GM21737 (cell line): ENCODE measurements around the gene MATN3.

Experiments
- ATAC-seq: cut with Tn5 transposase; IDR thresholded peaks from one replicate; pipeline ENCODE4 v1.9.1; 2021; ENCODE audit warnings: mild to moderate bottlenecking, moderate library complexity; ENCODE audit not compliant: unreplicated experiment

Gene MATN3

DNA sequence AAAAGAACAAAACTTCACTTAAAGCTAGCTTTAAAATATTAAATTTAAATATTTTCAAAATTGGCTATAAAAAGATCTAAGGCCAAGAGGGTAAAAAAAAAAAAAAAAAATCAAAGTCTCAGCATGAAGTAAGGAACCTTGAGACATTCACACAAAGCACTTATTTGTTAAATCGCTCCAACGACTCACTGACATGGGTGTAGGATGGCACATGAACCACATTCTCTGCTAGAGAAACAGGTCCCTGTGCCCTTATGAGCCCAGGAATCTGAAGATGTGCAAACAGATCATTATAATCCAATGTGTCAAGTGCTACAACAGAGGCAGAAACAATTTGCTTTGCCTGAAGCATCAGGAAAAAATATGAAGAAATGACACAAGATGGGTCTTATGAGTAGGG, 25.2 kb upstream of the MATN3 start:
- ATAC-seq, result no peak

DNA sequence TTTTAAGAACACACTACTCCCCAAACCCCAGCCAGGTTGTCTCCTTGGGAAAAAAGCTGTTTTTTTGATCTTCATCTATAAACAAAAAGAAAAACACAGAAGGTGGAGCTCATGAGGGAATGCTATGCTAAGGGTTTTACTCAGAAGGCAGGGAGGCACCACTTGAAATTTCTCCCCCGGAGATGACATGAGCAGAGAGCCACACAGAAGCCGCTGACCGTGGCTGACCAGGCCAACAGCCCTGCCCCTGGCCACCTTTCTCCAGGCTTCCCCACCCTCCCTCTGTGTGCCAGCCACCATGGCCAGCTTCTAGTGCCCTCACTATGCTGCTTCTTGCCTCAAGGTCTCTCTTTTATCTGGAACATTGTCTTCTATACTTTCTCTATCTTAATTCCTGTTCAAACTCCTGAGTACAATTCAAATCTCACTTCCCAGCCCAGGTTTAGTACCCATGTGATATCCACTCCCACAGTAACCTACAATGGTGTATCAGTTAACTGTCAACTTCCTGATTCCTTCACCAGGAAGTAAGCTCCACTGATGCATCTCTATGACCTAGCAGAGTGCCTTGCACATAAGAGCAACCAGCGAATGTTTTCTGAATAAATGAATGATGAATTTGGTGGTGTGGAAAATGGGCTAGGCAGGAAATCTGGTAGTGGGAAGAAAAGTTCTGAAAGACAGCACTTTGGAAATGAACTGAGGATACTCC, 23.6 kb upstream of the MATN3 start:
- no peak for ATAC-seq

DNA sequence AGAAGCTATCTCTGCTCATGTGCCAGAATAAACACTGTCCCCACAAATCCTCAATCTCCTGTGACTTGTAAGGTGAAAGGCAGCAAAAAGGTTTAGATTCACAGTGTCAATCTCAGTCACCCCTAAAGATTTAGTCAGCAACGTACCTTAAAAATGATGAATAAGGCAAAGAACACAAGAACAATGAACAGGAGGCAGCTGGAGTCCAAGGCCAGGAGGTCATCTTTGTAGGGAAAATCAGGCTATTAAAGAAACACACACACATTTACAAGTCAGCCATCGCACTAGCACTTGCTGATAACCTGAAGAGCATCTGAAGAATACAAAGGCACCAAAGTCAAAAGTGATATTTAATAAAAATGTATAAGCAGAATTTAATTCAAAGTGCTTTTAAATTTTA, 22.4 kb upstream of the MATN3 start:
- ATAC-seq, result no peak

DNA sequence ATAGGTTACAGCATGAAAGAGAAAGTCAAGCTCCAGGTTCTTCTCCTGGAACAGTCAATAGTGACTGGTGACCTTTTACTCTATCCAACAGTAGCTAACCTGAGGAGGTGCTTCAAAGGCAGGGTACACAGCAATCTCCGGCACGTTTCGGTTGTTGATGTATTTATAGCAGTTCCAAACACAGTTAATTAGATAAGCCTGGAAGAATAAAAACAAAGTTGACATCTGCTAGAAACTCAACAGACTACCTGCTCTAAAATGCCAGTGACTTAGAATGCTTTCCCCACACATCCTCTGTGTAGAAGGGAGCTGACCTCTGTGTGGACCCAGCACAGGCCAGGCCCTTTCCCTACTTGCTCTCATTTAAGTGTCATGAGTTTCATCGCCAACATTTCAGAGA, 21.8 kb upstream of the MATN3 start:
- ATAC-seq, result no peak

DNA sequence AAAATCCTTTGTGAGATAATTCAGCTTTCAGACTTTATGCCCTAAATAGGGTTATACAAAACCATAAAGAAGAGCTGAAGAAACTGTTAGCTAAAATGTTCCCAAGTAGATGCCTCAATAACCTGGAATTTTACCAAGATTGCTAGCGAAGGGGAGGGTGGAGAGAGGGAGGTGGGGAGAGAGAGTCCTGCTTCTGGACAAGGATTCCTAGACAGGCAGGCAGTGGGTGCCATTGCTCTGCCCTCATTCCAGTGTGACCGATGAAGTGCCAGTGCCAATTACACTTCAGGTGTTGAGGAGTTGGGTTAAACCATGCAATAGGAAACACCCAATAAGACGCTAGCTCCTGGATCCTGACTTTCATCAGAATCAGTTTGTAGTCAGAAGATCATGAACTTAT, 20.9 kb upstream of the MATN3 start:
- ATAC-seq, result no peak

DNA sequence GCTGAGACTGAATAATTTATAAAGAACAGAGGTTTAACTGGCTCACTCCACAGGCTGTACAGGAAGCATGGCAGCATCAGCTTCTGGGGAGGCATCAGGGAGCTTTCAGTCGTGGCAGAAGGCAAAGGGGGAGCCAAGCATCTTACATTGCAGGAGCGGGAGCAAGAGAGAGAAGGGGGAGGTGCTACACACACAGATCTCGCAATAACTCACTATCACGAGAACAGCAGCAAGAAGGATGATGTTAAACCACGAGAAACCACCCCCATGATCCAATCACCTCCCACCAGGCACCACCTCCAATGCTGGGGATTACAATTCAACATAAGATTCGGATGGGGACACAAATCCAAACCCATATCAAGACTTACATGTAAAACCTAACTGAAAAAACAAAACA, 17.8 kb upstream of the MATN3 start:
- no peak for ATAC-seq

DNA sequence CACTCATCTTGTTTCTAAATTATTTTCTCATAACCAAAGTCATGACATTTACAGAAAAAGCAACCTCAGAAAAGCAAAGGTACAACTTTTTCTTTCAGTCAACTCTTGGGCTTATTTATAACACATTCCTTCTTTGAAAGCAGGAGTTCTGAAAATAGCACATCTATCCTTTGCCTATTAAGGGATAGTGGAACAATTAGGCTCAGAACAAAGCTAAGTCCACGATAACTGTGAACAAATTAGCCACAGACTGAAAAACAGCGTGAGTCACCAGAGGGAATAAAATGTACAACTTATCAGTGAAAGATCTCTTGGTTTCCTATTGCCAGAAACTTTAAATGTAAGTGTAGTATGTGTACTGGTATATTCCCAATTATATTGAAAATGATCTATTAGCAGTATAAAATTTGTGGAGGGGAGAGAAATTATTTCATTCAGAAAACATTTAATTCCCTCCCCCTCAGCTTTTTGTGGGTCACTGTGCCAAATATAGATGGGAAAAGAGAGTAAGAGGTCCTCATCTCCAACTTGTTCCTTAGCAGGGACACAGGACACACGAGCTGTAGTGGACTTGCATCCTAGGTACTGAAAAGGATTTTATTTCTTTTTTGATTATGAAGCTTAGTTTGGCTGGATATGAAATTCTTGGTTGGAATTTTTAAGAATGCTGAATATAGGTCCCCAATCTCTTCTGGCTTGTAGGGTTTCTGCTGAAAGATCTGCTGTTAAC, 15.4 kb upstream of the MATN3 start:
- ATAC-seq, result no peak

DNA sequence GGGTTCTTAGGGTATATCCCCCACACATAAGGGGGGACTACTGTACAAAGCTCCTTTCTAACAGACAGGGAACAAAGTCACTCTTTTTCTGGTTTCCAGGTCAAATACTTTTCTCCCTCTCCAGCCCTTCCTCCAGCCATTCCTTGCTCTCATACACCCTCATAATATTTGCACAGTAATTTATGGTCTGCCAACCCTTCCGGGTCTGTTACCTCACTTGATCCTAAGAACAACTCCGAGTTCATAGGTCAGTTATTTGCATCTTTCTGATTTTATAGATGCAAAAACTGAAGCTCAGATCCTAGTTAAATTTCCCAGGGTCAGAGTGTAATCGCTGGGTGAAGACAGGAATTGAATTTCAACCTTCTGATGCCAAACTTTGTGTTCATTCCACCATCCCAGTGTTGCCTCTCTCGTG, 14.8 kb upstream of the MATN3 start:
- ATAC-seq, result no peak

DNA sequence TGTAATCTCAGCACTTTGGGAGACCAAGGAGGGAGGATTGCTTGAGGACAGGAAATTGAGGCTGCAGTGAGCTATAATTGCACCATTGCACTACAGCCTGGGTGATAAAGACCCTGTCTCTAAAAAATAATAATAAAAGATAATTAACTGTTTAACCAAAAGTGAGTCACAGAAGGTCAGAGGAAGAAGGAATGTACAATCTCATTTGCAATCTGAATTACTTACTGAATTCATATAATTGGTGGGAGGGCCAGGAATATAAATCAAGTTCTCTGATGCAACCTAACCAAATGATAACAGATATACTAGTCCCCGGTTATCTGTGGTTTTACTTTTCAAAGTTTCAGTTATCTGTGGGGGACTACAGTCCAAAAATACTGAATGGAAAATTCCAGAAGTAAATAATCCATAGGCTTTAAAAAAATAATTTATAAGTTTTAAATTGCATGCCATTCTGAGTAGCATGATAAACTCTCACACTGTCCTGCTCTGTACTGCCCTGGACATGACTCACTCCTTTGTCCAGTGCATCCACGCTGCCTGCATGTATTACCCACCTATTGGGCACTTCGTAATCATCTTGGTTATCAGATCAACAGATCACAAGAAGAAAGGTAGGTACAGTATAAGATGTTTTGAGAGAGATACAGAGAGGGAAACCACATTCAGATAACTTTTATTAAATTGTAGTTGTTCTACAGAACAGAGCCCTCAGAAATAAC, 12.8 kb upstream of the MATN3 start:
- no peak for ATAC-seq

DNA sequence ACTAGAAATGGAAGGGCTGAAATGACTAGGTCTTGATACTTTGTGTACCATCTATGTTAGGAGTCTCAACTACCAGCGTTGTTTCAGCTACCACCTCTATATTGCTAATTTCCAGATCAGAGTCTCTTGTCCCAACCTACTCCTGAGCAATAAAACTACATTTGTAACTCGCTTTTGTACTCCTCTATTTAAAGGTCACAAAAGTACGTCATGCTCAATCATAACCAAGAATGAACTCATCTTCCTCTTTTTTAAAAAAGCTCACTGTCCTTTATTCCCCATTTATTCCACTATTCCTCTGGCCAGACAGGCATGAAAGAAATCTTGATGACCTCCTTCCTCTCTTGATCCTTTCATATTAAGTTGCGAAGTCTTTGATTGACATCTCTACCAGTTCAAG, 11.2 kb upstream of the MATN3 start:
- ATAC-seq, result no peak

DNA sequence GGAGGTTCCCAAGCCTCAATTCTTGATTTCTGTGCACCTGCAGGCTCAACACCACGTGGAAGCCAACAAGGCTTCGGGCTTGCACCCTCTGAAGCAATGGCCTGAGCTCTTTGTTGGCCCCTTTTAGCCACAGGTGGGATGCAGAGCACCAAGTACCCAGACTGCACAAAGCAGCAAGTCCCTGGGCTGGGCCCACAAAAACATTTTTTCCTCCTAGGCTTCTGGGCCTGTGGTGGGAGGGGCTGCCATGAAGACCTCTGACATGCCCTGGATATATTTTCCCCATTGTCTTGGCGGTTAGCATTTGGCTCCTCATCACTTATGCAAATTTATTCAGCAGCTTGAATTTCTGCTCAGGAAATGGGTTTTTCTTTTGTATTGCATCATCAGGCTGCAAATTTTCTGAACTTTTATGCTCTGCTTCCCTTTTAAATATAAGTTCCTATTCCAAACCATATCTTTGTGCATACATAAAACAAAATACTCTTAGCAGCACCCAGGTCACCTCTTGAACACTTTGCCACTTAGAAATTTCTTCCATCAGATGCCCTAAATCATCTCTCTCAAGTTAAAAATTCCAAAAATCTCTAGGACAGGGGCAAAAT, 9.0 kb upstream of the MATN3 start:
- no peak for ATAC-seq

DNA sequence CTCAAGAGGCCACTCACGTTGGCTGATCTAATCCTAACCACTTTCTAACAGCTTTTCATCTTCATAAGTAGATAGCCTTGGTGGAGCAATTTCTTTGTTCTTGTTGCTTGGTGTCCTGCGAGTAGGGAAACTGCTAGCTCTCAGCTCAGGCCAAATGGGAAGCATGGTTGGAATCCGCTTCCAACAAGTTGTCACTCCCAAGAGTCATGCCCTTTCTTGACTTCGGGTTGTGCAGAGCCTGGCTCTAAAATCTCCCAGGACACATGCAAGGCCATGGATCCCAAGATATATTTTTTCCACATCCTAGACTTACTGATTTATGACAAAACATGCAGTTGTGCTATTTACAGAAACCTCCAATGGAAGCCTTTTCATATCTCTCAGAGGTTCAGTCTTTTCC, 7.3 kb upstream of the MATN3 start:
- ATAC-seq, result no peak

DNA sequence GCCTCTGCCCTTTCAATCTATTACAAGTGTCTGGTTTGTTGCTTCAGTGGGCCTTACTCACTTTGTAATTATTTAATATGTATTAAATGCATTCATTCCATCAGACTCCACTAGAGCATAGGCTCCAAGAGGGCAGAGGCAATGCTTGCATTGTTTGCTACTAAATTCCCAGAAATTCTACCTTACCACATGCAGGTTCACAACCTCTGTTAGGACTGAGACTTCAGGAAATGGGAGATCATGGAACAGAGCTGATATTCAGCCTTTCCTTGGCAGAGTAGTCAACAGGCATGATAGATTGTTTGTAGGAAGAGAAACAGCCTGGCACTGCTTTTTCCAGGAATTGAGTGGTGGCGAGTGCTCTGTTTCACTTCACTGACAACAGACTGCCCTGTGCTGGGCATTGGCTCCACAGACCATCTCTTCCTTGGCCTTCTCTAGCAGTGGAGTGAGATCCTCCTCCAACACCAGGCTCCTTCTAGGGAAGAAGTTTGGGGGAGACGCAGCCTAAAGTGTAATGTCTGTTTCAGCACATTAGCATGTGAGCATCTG, 6.2 kb upstream of the MATN3 start:
- ATAC-seq, result no peak

DNA sequence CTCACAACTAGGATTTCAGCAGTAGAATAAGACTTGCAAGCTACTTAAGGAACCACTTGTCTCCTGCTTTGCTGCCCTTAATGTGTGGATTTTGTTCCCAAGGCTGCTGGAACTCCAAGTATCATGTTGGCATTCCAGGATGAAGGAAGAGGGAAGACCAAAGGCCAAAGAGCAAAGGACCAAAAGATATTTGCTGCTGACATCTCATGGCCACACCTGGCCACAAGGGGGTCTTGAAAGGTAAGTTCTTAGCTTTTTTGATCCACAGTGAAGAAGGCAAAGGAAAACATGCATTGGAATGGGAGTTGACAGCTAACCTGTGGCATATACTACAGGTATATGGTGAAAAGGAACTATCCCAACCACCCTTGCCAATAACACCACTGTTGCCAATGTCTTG, 3.9 kb upstream of the MATN3 start:
- no peak for ATAC-seq

DNA sequence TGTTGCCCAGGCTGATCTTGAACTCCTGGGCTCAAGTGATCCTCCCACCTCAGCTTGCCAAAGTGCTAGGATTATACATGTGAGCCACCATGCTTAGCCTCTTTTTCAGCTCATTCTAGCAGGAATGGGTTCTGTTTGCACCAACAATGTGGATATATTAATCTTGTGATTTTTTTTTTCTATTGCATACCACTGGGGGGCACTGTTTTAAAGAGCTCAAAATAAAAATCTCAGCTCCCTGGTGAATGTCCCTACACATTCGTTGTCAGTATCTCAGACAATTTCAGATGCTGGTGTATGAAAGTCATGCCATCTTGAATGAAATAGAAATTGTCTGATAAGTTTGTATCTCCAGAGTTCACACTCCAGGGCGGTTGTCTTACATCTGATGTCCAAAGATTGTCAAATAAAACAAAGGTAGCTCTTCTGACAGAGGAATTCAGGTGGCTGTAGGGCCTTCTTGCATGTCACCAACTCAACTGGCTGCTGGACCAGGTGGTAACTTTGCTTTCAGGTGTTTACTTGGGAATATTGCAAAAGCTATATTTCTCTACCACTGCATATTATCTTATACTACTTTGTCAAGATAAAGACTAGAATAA, 3.1 kb upstream of the MATN3 start:
- no peak for ATAC-seq

DNA sequence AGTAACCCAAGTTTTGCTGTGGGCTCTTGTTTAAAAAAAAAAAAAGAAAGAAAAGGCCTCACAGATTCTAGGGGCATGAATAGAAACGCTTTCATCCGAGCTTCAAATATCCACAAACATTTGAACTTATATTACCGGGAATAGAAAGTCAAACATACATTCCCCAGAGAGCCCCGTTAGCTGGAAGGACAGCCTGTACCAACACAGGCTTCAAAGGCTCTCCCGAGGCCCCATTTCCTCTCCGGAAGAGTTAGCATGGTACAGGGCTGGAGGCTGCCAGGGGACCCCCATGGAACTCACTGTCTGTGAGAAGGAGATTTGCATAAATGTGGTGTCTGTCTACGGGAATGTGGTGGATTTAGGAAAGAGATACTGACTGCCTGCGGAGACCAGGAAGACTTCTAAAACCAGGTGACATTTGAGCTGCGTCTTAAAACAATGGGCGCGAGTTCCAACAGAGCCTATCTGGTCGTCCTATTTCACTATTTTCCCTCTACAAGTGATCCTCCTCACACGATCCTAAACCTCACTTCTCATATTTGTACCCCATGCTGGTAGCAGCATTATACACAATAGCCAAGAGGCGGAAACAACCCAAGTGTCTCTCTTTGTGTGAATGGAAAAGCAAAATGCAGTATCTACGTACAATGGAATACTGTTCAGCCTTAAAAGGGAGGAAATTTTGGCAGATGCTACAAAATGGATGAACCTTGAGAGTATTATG, 820 bp upstream of the MATN3 start:
- no peak for ATAC-seq

DNA sequence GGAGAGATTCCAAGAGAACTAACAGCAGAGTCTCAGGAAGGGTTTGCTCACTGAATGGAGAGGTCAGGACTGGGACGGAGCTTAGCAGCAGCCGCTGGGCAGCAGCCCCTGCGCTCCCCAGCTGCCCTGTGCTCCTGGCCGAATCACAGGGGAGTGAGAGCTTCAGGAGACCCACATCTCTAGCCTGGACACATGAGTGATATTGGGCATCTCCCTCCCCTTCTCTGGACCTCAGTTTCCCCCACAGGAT, 511 bp downstream of the MATN3 start:
- ATAC-seq, result no peak

DNA sequence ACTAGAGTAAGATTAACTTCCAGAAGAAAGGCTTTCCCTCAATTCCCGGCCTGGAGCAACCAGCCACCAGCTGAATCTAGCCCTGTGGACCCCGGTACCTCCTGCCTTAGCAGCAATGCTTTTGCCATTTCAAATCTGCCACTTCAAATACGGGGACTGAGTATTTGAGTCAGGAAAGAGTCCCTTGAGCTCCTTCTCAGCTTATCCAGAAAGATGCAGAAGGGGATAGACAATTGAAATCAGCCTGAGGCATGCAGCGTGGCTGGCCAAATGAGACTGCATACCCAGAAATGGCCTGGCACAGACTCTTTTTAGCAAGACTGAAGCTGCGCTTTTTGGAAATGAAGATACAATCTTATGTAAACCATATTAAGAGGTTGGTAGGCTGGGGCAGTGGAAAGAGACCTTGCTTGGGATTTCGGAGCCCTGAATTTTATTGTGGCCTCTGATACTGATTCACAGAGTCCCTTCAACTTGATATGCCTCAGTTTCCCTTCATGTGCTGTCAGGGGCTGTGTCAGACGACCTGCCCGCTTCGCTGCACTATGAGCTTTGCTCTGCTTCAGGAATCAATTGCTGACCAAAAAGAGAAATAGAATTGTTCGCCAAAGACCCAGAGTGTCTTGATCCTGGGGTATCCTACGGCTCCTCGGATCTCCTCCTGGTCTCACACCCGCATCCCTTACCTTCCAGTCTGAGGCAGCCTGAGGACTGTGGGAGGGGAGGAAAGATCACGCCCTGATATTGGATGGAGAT, 1.0 kb downstream of the MATN3 start:
- ATAC-seq, result no peak

DNA sequence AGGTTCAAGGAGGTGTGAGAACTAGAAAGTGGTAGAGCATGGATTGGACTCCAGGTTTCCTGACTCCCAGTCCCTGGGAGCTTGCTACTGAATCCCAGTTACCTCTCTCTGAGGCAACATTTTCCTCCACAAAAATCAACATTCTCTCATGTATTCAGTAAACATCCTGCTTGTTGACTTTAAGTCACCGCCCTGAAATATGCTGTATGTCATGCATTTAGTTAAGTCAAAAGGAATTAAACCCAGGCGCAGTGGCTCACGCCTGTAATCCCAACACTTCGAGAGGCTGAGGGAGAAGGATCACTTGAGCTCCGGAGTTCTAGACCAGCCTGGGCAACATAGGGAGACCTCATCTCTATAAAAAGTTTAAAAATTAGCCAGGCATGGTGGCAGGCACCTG, 3.8 kb downstream of the MATN3 start:
- ATAC-seq, result no peak

DNA sequence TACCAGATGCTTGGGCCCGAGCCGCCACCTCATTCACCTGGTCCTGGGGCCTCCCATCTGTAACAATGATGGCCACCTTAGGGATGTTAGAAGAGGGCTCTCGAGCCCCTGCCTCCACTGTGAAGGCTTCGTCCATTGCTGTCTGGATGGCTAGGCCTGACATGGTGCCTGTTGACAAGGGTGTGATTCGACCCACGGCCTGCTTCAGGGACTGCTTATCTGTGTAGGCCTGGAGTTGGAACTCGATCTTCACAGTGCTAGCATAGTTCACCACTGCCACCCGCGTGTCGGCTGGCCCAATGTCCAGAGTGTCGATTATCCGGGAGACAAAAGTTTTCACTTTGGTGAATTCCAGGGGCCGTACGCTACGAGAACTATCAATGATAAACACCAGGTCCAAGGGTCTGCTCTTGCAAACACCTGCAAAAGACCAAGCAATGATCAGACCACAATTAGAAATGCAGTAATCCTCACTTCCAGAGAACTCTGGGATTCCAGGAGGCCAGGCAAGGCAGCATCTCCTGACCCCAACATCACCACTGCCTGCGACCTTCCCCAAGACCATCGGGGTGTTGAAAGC, 6.5 kb downstream of the MATN3 start:
- no peak for ATAC-seq
